A673 (cell line): Measurements from ENCODE around the gene ALX3. TPM values are rescaled to one million over a fixed set of nuclear protein-coding genes. Genes with fewer than 3 reads are reported as not detected.

ENCODE experiments used
- BruUV-seq: library from RNA; stranded (reverse); fragments of 400-500 nt; replicated peaks from 2 replicates; lab custom pipeline; 2021; lab: Mats Ljungman, UMichigan
- CTCF ChIA-PET: fragments of 300-600 bp; sonication (Branson Sonifier 250); formaldehyde crosslinking; loops from one replicate; lab custom pipeline; 2022; ENCODE audit warnings: antibody characterized with exemption; lab: Charles Lee
- POLR2A ChIA-PET: fragments of 300-600 bp; sonication (Branson Sonifier 250); formaldehyde crosslinking; loops from one replicate; lab custom pipeline; 2022; ENCODE audit warnings: antibody characterized with exemption; ENCODE audit not compliant: low non-redundant PET; lab: Charles Lee
- DNase-seq: peaks from one replicate; pipeline ENCODE4 v3.0.0-alpha.2; 2015; ENCODE audit warnings: low spot score
- H3K27ac ChIP-seq: fragments of 200-600 bp; sonication (generic); 2 replicates; pipeline ENCODE4 v1.5.1; 2016; ENCODE audit warnings: mixed run types, low read depth, mild to moderate bottlenecking, mixed read lengths, antibody characterized with exemption, low read length; ENCODE audit not compliant: poor library complexity, severe bottlenecking
- H3K27me3 ChIP-seq: fragments of 200-600 bp; sonication (generic); replicated peaks from 2 replicates; pipeline ENCODE4 v1.6.1; 2017; ENCODE audit warnings: mixed run types, low read depth, mild to moderate bottlenecking, mixed read lengths, antibody characterized with exemption, low read length; ENCODE audit not compliant: insufficient read depth, poor library complexity
- H3K36me3 ChIP-seq: fragments of 200-600 bp; sonication (generic); 2 replicates; pipeline ENCODE4 v1.6.1; 2016; ENCODE audit warnings: mixed run types, mild to moderate bottlenecking, mixed read lengths, antibody characterized with exemption, low read length; ENCODE audit not compliant: insufficient read depth, poor library complexity, severe bottlenecking
- H3K4me1 ChIP-seq: fragments of 200-600 bp; sonication (generic); 2 replicates; pipeline ENCODE4 v1.6.1; 2017; ENCODE audit warnings: mixed run types, mild to moderate bottlenecking, mixed read lengths, antibody characterized with exemption, low read length; ENCODE audit not compliant: insufficient read depth, poor library complexity, severe bottlenecking
- H3K4me3 ChIP-seq: fragments of 200-600 bp; sonication (generic); 2 replicates; pipeline ENCODE4 v1.5.1; 2016; ENCODE audit warnings: low read depth, mixed run types, mild to moderate bottlenecking, mixed read lengths, low read length; ENCODE audit not compliant: poor library complexity, severe bottlenecking
- H3K9me3 ChIP-seq: fragments of 200-600 bp; sonication (generic); 2 replicates; pipeline ENCODE4 v1.6.1; 2016; ENCODE audit warnings: mixed run types, low read depth, mild to moderate bottlenecking, mixed read lengths, antibody characterized with exemption, low read length; ENCODE audit not compliant: poor library complexity, severe bottlenecking
- EZH2 ChIP-seq: fragments of 200-600 bp; sonication (generic); IDR thresholded peaks from 2 replicates; pipeline ENCODE4 v1.6.1; 2017; ENCODE audit warnings: borderline replicate concordance, low read depth, mild to moderate bottlenecking, mixed read lengths, antibody characterized with exemption, low read length; ENCODE audit not compliant: poor library complexity, severe bottlenecking
- intact Hi-C: fragments of 100-400 bp; cut with micrococcal nuclease; formaldehyde crosslinking; loops from one replicate; pipeline ENCODE4 v1.10.0; 2022; ENCODE audit not compliant: unreplicated experiment
- total RNA-seq: library from RNA; stranded (reverse); gene quantifications from 2 replicates; pipeline ENCODE4 v1.2.3, GENCODE V29; 2021
- TF ChIP-seq, protein P1 (sequence below): fragments of 300-800, 200-600 bp; sonication (generic); conservative IDR thresholded peaks from 2 replicates; pipeline ENCODE4 v1.5.1; 2017; ENCODE audit warnings: low read depth, mild to moderate bottlenecking, antibody characterized with exemption, low read length, moderate library complexity, mixed read lengths

Gene ALX3
- total RNA-seq, 1 experiment from 2014 or later: 0.84 TPM

DNA sequence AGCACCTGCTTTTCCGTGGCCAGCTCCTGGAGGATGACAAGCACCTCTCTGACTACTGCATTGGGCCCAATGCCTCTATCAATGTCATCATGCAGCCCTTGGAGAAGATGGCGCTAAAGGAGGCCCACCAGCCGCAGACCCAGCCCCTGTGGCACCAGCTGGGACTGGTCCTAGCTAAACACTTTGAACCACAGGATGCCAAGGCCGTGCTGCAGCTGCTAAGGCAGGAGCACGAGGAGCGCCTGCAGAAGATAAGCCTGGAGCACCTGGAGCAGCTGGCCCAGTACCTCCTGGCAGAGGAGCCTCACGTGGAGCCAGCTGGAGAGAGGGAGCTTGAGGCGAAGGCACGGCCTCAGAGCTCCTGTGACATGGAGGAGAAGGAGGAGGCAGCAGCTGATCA lies 42.2 kb upstream of the ALX3 start:
- no peak overlapping the region for H3K27ac ChIP-seq
- no peak overlapping the region for H3K4me3 ChIP-seq
- H3K9me3 ChIP-seq: no peaks in the 10 kb centered on the region
- no TSS peak for BruUV-seq
- no peaks in the 10 kb centered on the region for H3K36me3 ChIP-seq
- POLR2A ChIA-PET: no interaction called here
- intact Hi-C loops: loop anchor here (10.0 kb wide), 1 partner anchor 338 kb away; no protein-coding TSS in a partner anchor
- H3K27me3 ChIP-seq: peaks cover 90% of the 10 kb centered on the region
- H3K4me1 ChIP-seq: no peaks in the 10 kb centered on the region
- DNase-seq: no peak
- TF ChIP-seq, protein P1, sequence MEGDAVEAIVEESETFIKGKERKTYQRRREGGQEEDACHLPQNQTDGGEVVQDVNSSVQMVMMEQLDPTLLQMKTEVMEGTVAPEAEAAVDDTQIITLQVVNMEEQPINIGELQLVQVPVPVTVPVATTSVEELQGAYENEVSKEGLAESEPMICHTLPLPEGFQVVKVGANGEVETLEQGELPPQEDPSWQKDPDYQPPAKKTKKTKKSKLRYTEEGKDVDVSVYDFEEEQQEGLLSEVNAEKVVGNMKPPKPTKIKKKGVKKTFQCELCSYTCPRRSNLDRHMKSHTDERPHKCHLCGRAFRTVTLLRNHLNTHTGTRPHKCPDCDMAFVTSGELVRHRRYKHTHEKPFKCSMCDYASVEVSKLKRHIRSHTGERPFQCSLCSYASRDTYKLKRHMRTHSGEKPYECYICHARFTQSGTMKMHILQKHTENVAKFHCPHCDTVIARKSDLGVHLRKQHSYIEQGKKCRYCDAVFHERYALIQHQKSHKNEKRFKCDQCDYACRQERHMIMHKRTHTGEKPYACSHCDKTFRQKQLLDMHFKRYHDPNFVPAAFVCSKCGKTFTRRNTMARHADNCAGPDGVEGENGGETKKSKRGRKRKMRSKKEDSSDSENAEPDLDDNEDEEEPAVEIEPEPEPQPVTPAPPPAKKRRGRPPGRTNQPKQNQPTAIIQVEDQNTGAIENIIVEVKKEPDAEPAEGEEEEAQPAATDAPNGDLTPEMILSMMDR: no peak
- no peak for TF ChIP-seq EZH2
- CTCF ChIA-PET: interaction anchor here (0.6 kb wide), 1 partner anchor 26 kb away, joined by 3 read pairs; no protein-coding TSS in a partner anchor

DNA sequence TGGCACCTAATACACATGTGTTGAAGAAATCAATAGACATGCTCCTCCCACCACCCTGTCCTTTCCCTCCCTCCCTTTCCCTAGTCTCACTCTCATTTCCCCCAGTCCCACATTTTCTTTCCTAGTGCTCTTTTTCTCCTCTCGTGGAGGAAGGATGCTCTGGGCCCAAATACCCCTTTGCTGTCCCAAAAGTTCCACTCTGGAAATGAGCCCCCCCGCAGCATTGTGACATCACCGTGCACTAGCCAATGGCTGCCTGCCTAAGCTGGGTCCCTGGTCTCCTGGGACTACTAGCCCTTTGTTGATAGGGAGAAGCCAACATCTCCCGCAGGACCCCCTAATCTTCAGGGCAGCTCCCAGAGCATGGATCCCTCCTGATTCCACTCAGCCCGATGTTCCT lies 41.7 kb upstream of the ALX3 start, which contains the start of gene UBL4B:
TSS of gene UBL4B (plus strand) at position 301 of the 400 bp plus-strand sequence. CDS start at position 393, 92 bp downstream.
- H3K27me3 ChIP-seq: peaks cover 92% of the 10 kb centered on the region
- intact Hi-C loops: loop anchor here (10.0 kb wide), 1 partner anchor 337 kb away; no protein-coding TSS in a partner anchor
- no TSS peak for BruUV-seq
- no peak within 1 kb of the TSS for H3K27ac ChIP-seq
- H3K36me3 ChIP-seq: no peaks in the 10 kb centered on the region
- TF ChIP-seq EZH2: no peak
- TF ChIP-seq, protein P1: no peak
- H3K4me3 ChIP-seq: no peak within 1 kb of the TSS
- no peak for DNase-seq
- ChIA-PET CTCF (interaction anchor here (0.6 kb wide), 1 partner anchor 26 kb away, joined by 3 read pairs; no protein-coding TSS in a partner anchor), POLR2A (no interaction called here)
- H3K4me1 ChIP-seq: no peaks in the 10 kb centered on the region
- no peaks in the 10 kb centered on the region for H3K9me3 ChIP-seq

DNA sequence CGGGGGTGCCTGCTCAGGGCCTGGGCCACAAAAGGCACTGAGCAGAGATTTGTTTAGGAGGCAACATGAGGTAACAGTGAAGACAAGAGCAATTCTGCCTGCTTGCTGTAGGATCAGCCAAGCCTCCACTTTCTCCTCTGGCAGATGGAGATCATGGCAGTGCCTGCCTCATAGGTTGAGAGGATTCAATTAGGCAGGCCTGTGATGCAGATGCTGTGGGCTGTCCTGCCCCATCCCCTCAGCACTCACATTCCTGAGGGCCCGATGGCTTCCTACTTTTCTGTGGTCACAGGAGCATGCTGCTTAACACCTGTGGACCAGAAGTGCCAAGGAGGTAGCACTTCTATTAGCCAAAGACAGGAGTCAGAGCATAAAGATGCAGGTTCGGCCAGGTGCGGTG lies 40.6 kb upstream of the ALX3 start:
- POLR2A ChIA-PET: no interaction called here
- intact Hi-C loops: loop anchor here (10.0 kb wide), 1 partner anchor 336 kb away; no protein-coding TSS in a partner anchor
- BruUV-seq: no TSS peak
- H3K27ac ChIP-seq: no peak overlapping the region
- no peak overlapping the region for H3K4me3 ChIP-seq
- DNase-seq: no peak
- CTCF ChIA-PET: no interaction called here
- no peaks in the 10 kb centered on the region for H3K36me3 ChIP-seq
- no peaks in the 10 kb centered on the region for H3K4me1 ChIP-seq
- peaks cover 89% of the 10 kb centered on the region for H3K27me3 ChIP-seq
- TF ChIP-seq, protein P1: no peak
- TF ChIP-seq EZH2: no peak
- no peaks in the 10 kb centered on the region for H3K9me3 ChIP-seq
